DMS53 treated with DMSO at 0.1 percent for 48 hours (cell line): Measurements from ENCODE around the gene ZG16B.

ENCODE experiments used
- DNase-seq: peaks from one replicate; lab custom pipeline; 2025; ENCODE audit not compliant: unreplicated experiment; lab: John Stamatoyannopoulos, UW

Gene ZG16B, protein sequence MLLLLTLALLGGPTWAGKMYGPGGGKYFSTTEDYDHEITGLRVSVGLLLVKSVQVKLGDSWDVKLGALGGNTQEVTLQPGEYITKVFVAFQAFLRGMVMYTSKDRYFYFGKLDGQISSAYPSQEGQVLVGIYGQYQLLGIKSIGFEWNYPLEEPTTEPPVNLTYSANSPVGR

DNA sequence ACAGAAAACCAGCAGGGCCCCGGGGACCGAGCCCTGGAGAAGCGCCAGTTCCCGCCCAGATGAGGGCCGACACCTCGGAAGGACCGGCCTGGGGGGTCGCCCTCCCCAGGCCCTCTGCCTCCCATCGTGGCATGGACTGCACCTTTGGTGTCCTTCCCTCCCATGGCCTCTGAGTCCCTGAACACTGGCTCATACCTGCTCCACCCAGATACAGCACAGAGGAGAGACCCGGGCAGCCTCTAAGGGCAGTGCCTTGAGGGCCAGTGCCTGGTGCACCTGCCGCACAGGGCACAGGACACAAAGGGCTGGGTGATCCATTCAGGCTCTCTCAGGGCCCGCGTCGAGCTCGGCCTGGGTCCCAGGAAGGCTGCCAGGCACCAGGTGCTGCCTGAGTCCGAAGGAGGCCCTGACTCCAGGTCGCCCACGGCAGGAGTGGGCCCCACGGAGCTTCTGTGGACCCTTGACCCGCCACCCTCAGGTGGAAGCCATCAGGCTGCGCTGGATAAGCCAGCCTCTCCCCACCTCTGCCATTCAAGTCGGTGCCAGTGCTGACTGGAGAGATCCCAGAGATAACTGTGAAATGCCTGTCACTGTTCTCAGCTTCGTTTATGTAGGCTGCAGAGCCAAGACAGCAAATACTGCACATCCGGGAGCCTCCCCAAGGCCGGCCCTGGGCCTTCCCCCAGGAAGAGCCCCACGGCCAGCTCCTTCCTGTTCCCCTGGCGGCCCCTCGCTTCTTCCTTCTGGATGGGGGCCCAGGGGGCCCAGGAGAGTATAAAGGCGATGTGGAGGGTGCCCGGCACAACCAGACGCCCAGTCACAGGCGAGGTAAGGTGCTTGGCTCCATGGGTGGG is at the start of gene ZG16B:
Gene ZG16B (plus strand): TSS at position 803 of the 854 bp plus-strand sequence. CDS start 139 bp downstream, outside the sequence.
- peak; percentile 48 for DNase-seq

DNA sequence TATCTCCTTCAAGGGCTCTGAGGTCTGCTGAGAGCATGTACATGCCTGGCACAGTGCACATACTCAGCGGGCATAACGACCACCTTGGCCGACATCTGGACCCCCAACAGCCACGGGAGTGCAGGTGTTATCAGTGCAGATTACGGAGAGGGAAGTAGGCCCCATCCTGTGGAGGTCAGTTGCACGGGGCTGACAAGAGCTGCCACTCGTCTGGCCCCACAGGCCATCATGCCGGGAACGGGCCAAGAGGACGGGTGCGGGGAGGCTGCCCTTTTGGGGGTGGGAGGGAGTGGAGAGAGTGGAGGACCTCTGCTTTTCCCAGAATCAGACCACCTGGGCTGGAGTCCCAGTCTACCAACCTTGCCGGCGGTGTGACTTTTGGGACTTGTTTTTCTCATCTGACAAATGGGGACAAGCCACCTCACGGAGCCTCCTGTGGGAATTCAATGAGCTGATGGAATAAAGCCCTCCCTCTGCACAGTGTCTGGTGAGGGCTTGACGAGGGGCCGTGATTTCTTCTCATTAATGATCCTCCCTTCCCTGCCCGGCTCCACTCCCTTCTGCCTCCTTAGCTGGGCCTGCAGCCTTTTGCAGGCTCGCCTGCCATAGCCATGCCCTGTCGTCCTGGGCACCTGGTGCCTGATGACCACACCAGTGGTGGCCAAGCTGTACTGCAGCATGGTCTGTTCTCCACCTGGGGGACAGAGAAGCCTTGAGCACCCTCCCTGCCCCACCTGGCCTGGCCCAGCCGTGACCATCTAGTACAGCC is 47.3 kb upstream of the ZG16B start:
- no peak for DNase-seq

DNA sequence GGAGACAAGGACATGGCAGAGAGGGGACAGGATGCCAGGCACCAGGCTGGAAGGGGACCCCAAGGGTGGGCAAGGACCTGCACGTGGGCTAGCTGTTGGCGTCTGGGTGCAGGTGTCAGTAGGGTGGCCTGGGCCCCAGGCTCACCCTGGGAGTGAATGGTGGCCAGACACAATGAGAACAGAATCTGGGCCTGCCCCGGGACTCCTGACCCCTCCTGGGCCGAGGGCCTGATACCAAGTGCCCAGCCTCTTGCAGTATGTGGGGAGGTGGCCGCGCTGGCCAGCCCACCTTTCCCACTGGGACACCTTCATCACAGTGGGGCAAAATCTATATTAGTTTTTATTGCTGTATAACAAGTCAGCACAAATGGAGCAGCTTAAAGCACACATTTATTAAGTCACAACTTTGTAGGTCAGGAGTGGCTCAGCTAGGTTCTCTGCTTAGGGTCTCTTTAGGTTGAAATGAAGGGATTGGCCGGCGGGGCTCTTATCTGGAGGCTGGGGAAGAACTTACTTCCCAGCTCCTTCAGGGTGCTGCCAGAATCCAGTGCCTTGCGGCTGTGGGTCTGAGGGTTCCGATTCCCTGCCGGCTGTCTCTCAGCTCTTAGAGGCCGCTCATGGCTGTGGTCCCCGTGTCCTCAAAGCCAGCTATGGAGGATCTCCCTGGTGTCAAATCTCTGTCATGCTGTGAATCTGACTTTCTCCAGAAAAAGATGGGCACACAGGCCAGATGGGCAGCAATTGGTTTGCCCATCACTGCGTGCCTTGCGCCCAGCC is 46.3 kb upstream of the ZG16B start:
- no peak for DNase-seq

DNA sequence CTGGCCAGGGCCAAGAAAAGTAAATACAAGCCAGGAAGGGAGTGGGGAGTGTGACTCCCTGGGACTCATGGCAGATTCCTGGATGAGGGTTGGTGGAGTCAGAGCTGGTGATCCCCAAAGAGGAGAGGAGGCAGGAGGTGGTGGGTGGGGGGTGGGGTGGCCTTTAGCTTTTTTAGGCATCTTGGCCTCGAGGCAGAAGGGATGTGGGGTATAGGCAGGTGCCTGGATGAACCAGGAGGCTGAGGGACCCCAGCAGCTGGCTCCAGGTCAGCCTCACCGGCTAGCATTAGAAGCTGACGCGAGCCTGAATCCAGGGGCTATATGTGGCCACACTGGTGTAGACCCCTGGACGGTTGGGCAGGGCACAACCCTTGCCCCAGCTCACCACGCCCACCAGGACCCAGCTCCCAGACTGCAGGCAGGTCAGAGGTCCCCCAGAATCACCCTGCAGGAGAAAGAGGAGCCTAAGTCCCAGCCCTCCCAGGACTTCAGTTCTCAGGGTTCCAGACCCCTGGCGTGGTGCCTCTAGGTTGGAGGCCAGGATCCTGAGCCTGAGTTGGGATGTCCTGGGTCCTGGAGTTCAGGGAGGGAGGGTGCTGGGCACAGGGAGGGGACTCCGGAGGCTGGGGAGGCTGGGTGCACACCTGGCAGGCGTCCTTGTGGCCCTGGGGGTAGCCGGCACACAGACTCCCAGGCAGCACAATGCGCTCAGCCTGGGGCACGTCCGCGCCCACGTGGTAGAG is 45.6 kb upstream of the ZG16B start:
- DNase-seq: no peak

DNA sequence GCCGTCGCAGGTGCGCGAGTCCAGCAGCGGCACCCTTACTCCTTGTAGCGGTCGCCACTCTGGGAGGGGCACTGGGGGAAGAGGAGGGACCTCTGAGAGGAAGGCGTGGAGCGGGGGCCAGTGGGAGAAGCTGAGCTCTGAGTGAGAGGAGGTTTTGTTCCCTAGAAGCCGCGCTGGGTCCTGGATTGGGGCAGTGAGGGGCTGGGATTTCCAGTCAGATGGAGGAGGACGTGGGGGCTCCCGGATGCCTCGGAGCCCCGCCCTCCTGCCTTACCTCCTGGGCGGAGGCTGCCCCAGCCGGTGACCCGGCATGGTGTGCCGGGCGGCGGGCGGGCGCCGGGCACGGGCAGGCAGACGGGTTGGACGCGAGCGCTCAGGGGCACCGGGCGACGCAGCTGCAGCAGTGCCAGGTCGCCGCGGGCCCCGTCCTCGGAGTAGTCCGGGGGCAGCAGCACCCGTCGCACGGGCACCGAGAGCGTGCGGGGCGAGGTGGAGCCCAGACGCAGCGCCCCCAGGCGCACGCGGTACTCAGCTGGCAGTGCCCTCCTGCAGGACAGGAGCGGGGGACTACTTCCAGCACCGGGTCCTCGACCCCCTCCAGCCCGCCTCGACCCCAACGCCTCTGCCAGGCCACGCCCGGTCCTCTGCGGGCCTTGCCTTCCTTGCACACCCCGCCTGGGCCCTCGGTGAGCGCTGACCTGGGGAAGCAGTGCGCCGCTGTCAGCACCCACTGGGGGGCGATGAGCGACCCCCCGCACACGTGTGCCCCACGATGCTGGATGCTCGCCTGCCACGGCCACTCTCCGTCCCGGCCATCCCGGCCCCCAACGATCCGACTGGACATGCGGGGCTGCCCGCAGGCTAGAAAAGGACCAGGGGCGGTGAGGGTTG is 44.8 kb upstream of the ZG16B start:
- DNase-seq: no peak

DNA sequence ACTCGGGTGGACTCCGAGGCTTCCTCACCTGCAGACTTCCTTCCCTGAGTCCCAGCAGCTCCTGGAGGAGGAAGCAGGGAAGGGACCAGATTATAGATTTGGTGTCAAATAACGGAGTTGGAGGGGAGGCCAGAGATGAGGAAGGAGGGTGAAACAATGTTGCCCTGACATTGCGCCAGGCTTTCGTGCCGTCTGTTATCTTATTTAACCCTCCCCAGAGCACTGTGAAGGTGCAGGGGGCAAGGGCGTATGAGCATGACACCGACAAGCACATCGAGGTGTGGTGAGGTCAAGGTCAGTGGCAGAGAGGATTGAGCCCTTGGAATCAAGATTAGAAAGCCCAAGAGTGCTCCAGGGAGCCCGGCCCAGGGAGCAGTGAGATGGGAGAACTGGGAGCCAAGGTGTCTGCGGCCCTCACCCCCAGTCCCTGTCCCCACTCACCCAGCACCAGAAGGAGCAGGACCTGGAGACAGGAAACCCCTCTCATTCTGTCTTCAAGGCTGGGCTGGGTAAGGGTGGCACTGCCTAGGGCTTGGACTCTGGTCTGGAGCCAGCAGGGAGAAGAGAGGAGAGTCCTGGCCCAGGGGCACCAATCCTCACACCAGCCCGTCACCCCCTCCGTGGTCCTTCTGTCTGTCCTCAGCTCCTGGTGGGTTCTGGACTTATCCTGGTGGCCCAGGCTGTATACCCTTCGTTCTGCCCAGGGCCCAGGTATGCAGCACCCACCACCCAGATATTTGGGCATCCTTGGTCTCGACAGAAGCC is 43.9 kb upstream of the ZG16B start:
- DNase-seq: no peak

DNA sequence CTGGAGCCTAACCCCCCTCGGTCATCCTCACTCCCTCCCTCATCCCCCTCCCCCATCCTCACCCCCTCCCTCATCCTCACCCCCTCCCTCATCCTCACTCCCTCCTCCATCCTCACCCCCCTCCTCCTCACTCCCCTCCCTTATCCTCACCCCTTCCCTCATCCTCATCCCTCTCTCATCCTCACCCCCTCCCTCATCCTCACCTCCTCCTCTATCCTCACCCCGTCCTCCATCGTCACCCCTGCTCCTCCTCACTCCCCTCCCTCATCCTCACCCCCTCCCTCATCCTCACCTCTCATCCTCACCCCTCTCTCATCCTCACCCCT is 43.3 kb upstream of the ZG16B start:
- DNase-seq: no peak

DNA sequence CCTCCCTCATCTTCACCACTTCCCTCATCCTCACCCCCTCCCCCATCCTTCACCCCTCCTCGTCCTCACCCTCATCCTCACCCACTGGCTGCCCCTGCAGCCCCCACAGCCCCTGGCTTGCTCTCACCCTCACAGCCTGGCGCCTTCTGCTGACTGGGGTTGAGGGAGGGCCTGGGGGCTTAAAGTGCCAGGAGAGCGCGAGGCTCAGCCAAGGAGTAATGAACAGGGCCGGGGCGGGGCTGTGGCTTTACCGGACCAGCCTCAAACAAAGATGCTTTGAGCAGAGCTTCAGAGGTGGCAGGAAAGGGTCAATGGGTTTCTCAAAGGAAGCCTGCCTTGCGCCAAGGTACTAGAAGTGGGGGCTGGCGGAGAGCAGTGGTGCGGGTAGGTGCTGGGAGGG is 42.7 kb upstream of the ZG16B start, which contains the start of gene PRSS33:
Gene PRSS33 (minus strand): TSS at position 155 of the 400 bp plus-strand sequence. CDS start 1,013 bp downstream, outside the sequence.
- DNase-seq: no peak

DNA sequence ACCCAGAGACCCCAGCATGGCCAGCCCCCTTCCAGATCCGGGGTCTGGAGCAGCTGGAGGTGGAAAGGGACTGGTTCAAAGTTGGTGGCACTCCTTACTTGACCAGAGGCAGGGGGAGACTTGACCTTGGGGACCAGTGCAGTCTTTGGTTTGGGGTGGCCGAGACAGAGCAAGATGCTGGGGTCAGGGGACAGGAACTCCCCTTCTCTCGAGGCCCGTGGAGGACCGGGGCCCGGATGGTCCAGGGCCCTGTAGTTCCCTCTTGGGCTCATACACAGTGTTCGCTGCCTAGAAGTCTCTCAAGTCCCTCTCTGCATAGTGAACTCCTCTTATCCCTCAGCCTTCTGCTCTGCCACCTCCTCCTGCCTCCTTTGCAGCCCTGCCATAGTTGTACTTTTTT is 42.1 kb upstream of the ZG16B start:
- no peak for DNase-seq

DNA sequence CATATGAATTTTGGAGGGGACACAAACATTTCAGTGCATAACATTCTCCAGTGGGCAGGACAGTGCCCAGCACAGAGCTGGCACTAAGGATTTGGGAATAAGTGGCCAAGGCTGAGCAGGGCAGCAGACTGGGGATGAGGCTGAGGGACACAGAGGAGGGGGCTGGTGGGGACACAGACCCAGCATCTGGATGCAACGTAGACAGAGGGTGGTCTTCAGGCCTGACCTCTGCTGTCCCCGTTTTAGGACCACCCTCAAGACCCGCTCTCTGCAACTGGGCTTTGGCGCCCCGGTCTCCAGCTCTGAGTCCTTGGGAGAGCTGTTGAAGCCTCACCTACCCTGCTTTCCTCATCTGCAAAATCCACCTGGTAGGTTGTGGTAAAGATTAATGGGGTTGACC is 39.5 kb upstream of the ZG16B start:
- DNase-seq: no peak

DNA sequence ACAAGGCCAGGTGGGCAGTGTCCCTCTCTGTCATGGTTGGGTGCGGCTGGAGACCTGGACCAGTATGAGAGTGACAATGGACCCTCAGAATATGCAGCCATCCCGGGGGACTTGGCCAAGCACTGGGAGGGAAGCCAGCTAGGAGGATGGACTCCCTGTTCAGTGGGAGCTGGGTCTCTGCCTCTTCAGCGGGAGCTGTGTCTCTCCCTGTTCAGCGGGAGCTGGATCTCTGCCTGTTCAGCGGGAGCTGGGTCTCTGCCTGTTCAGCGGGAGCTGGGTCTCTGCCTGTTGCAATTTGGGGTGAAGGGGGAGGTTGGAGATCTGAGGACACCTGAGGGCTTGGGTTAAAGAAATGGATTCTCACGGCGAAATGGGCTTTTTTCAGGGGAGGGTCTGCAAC is 38.9 kb upstream of the ZG16B start:
- no peak for DNase-seq

DNA sequence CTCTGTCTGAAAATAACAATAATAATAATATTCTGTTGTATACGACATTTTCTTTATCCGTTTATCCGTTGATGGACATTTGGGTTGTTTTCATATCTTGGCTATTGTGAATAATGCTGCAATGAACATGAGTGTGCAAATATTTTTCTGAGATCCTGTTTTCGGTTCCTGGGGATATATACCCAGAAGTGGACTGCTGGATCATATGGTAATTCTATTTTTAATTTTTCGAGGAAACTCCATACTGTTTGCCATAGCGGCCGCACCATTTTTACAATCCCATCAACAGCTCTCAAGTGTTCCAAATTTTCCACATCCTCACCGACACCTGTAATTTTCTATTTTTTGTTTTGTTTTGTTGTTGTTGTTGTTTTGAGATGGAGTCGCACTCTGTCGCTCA is 37.2 kb upstream of the ZG16B start:
- DNase-seq: no peak

DNA sequence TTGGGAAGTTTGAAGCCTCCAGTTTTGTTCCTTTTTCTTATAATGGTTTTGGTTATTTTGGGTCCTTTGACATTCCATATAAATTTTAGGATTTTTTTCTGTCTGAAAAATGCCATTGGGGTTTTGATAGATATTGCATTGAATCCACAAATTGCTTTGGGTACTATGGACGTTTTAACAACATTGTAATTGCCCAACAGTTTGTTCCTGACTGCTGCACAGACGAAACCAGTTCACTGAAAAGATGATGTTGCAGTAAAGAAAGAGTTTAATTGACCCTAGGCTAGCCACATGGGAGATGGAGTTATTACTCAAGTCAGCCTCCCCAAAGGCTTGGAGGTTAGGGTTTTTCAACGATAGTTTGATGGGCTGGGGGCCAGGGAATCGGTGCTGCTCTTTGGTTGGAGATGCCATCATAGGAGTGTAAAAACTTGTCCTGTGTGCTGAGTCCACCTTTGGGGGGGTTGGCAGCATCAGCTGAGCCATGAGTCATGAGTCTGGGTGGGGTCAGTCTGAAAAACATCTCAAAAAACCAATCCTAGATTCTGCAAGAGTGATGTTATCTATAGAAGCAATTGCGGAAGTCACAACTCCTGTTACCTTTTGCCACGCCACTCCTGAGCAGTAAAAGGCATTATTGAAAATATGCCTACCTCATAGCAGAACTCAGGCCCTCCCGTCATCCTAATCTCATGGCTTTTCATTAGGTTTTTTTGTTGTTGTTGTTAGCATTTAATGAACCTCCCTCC is 34.5 kb upstream of the ZG16B start:
- no peak for DNase-seq

DNA sequence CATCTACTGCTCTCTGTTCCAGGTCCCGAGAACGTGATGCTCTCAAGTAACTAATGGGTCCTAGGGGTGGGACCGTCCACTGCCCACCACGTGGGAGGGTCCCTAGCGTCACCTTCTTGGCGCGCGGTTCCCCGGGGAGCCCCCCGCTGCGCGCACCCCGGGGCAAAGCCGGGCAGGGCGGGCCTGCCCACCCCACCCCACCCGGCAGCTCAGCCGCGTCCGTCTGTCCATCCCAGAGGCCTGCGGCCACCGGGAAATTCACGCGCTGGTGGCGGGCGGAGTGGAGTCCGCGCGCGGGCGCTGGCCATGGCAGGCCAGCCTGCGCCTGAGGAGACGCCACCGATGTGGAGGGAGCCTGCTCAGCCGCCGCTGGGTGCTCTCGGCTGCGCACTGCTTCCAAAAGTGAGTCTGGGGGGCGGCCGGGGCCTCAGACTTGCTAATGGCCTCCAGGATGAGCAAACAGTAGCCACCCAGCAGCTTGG is 31.3 kb upstream of the ZG16B start:
- no peak for DNase-seq

DNA sequence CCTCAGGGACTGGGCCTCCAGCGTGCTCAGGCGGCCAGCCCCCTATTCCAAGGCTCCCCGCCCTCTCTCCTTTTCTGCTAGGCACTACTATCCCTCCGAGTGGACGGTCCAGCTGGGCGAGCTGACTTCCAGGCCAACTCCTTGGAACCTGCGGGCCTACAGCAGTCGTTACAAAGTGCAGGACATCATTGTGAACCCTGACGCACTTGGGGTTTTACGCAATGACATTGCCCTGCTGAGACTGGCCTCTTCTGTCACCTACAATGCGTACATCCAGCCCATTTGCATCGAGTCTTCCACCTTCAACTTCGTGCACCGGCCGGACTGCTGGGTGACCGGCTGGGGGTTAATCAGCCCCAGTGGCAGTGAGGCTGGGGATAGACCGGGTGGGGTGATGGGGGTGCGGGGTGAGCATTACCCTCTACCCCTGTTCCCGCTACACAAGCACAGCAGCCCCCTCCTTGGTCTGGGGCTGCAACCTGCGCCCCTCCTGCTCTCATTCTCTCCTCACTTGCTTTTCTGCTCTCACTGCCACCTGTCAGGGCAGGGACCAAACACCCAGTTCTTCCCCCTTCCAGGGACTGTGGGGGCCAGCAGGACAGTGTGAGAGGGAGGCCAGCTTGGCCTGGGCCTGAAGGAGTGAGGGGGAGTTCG is 30.8 kb upstream of the ZG16B start:
- DNase-seq: no peak

DNA sequence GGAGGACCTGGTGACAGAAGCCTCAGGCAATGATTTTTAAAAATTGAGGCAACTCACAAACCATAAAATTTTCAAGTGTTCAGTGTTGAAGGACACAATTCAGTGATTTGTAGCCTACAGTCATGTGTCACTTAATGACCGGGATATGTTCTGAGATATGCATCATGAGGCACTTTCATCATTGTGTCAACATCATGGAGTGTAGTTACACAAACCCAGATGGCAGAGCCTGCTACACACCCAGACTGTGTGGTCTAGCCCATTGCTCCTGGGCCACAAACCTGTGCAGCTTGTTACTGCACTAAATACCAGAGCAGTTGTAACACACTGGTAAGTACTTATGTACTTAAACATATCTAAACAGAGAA is 30.3 kb upstream of the ZG16B start:
- peak; percentile 81 for DNase-seq

DNA sequence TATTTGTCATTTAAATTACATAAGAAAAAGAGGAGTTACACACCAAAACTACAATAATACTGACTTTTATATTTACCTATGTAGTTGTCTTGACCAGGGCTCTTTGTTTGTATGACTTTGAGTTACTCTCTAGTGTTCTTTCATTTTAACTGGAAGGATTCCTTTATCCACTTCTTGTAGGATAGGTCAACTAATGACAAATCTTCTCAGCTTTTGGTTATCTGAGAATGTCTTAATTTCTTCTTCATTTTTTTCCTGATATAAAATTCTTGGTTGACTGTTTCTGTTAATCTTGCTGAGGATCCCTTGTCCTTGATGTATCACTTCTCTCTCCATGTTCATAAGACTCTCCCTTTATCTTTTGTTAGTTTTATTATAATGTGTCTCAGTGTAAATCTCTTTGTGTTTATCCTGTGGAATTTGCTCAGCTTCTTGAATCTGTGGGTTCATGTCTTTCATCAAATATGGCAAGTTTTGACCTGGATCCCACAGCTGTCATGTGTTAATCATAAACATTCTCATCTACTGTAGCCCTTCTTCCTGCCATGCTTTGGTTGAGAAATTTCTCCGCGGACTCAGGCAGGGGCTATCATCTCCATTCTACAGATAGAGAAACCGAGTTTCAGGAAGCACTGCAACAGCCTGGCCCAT is 26.4 kb upstream of the ZG16B start:
- DNase-seq: no peak
